Activated CD4-positive, alpha-beta memory T cell treated with anti-CD3 and anti-CD28 coated beads for 36 hours (primary cell): ENCODE measurements around the gene PPP1R7. TPM values are rescaled to one million over a fixed set of nuclear protein-coding genes. Genes with fewer than 3 reads are reported as not detected.

Experiments
- CTCF ChIA-PET: fragments of 350-600 bp; sonication (Branson Sonifier 250); formaldehyde crosslinking; loops from one replicate; lab custom pipeline; 2021; ENCODE audit warnings: antibody characterized with exemption, inconsistent platforms; lab: Charles Lee
- POLR2A ChIA-PET: fragments of 350-600 bp; sonication (Branson Sonifier 250); formaldehyde crosslinking; loops from one replicate; lab custom pipeline; 2021; ENCODE audit warnings: antibody characterized with exemption; lab: Charles Lee
- DNase-seq: peaks from one replicate; pipeline ENCODE4 v3.0.0-alpha.2; 2020
- H3K27ac Mint-ChIP-seq: one replicate; pipeline ENCODE4 v1.8.0; 2021; ENCODE audit warnings: mixed read lengths
- H3K27me3 Mint-ChIP-seq: one replicate; pipeline ENCODE4 v1.8.0; 2021; ENCODE audit warnings: mixed read lengths
- H3K36me3 Mint-ChIP-seq: one replicate; pipeline ENCODE4 v1.8.0; 2021; ENCODE audit warnings: mixed read lengths
- H3K4me1 Mint-ChIP-seq: one replicate; pipeline ENCODE4 v1.8.0; 2021; ENCODE audit warnings: low read depth, mixed read lengths
- H3K4me3 Mint-ChIP-seq: one replicate; pipeline ENCODE4 v1.8.0; 2021; ENCODE audit warnings: mild to moderate bottlenecking, mixed read lengths
- H3K9me3 Mint-ChIP-seq: one replicate; pipeline ENCODE4 v1.8.0; 2021; ENCODE audit warnings: mixed read lengths
- intact Hi-C: fragments of 100-400 bp; cut with micrococcal nuclease; formaldehyde crosslinking; loops from one replicate; pipeline ENCODE4 v1.15.1; 2023
- total RNA-seq, 2 experiments: library from RNA; stranded (reverse); gene quantifications; one replicate each; pipeline ENCODE4 v1.2.3, GENCODE V29; 2021

The PPP1R7 gene
- total RNA-seq, 2 experiments from 2014 or later, result 123 to 132 TPM

DNA sequence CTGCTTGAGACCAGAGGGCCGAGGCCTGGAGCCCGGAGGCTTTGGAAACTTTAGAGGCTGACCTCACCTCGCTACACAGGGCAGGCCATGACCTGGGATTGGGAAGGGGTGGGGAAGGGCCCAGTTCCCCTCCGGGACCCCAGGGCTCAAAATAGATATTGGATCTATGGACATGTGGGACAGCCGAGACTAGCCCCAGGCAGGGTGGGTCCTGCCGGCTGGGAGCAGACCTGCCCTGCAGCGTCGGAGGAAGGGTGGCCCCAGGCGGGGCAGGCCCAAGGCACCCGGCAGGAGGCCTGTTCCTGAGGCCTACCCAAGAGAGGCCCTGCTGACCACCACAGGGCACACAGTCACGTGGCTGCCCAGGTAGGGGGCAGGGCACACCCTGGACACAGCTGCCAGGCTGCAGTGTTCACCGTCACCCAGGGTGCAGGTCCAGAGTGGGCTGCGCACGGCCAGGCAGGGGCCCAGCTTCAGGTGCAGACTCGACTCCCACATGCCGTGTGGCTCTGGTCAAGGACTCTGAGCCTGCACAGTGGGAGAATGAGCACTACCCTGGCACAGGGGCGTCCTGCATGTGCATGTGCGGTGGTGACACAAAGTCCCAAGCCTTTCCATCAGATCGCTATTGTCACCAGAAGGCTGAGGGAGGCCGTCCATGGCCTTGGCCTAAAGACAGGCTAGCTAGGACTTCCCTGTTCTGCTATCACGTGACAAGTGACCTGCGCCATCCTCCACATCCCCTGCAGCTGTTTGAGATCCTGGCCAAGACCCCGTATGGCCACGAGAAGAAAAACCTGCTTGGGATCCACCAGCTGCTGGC, 51.4 kb downstream of the PPP1R7 start:
- no peak overlapping the region for H3K27ac Mint-ChIP-seq
- H3K9me3 Mint-ChIP-seq, result no peaks in the 10 kb centered on the region
- no peaks in the 10 kb centered on the region for H3K4me1 Mint-ChIP-seq
- no peak overlapping the region for H3K4me3 Mint-ChIP-seq
- intact Hi-C loops, result no loop called here
- no peaks in the 10 kb centered on the region for H3K36me3 Mint-ChIP-seq
- no peaks in the 10 kb centered on the region for H3K27me3 Mint-ChIP-seq
- CTCF ChIA-PET, result no interaction called here
- POLR2A ChIA-PET, result no interaction called here
- no peak for DNase-seq

- intact Hi-C loops, result no loop called here
- POLR2A ChIA-PET, result no interaction called here
- no peaks in the 10 kb centered on the region for H3K27me3 Mint-ChIP-seq
- no peaks in the 10 kb centered on the region for H3K9me3 Mint-ChIP-seq
- no peaks in the 10 kb centered on the region for H3K4me1 Mint-ChIP-seq
- no peak for DNase-seq
- H3K4me3 Mint-ChIP-seq, result no peak overlapping the region
- CTCF ChIA-PET, result no interaction called here
- H3K27ac Mint-ChIP-seq, result no peak overlapping the region
- no peaks in the 10 kb centered on the region for H3K36me3 Mint-ChIP-seq
Measured at GRCh38 chr2:241202268-241202585, 52.0 kb downstream of the PPP1R7 start.

DNA sequence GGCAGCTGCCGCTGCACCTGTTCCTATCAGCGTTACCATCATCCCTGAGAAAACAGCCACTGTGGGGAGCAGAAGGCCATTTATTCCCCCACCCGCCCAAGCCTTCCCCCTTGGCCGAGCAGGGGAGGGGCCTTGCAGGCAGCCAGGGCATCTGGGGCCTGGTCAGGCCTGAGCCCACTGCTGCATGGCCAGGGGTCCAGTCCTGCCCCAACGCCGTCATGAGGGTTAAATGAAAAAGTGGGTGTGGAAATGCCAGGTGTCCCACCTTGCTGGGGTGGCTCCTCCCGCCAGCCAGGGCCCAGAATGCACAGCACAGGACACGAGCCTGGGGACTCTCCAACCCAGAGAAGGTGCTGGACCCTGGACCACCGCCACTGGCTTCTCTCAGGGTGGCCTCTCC, 52.4 kb downstream of the PPP1R7 start:
- CTCF ChIA-PET, result no interaction called here
- DNase-seq, result no peak
- Mint-ChIP-seq H3K27ac (no peak overlapping the region), H3K4me3 (no peak overlapping the region), H3K9me3 (no peaks in the 10 kb centered on the region), H3K4me1 (no peaks in the 10 kb centered on the region), H3K27me3 (no peaks in the 10 kb centered on the region), H3K36me3 (no peaks in the 10 kb centered on the region)
- POLR2A ChIA-PET, result no interaction called here
- intact Hi-C loops, result no loop called here

- no peak for DNase-seq
- Mint-ChIP-seq H3K27me3 (no peaks in the 10 kb centered on the region), H3K36me3 (no peaks in the 10 kb centered on the region), H3K9me3 (no peaks in the 10 kb centered on the region), H3K27ac (no peak overlapping the region), H3K4me3 (no peak overlapping the region), H3K4me1 (no peaks in the 10 kb centered on the region)
- intact Hi-C loops, result no loop called here
- ChIA-PET CTCF (no interaction called here), POLR2A (no interaction called here)
Measured at GRCh38 chr2:241203218-241204009, 53.1 kb downstream of the PPP1R7 start.

GRCh38 chr2:241204010-241204384, 53.7 kb downstream of the PPP1R7 start:
- CTCF ChIA-PET, result no interaction called here

DNA sequence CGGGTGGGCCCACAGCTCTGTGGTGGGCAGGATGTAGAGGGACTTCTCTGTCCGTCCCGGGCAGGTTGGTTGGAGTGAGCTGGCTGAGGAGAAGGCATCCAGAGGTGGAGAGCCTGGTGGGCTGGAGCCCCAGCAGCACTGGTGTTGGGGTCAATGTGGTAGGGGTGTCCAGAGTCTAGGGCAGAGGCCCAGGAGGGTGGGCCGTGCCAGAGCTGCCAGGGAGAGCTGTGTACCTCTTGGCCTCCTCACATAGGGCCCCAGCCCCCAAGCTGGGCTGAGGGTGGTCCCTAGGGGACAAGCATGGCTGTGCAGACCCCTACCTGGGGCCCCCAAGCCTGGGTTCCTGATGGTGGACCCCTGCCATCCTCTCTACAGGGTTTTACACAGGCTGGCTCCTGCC, 54.2 kb downstream of the PPP1R7 start:
- POLR2A ChIA-PET, result no interaction called here
- Mint-ChIP-seq H3K36me3 (no peaks in the 10 kb centered on the region), H3K4me3 (no peak overlapping the region), H3K27ac (no peak overlapping the region), H3K27me3 (no peaks in the 10 kb centered on the region), H3K9me3 (no peaks in the 10 kb centered on the region), H3K4me1 (no peaks in the 10 kb centered on the region)
- no peak for DNase-seq
- CTCF ChIA-PET, result no interaction called here
- intact Hi-C loops, result no loop called here

More at GRCh38 chr2:241204010-241204384, 53.7 kb downstream of the PPP1R7 start:
- H3K27me3 Mint-ChIP-seq, result no peaks in the 10 kb centered on the region
- POLR2A ChIA-PET, result no interaction called here
- no peak overlapping the region for H3K4me3 Mint-ChIP-seq
- H3K27ac Mint-ChIP-seq, result no peak overlapping the region
- no peaks in the 10 kb centered on the region for H3K36me3 Mint-ChIP-seq
- intact Hi-C loops, result no loop called here
- no peaks in the 10 kb centered on the region for H3K9me3 Mint-ChIP-seq
- no peaks in the 10 kb centered on the region for H3K4me1 Mint-ChIP-seq
- no peak for DNase-seq

- no peaks in the 10 kb centered on the region for H3K9me3 Mint-ChIP-seq
- no peaks in the 10 kb centered on the region for H3K36me3 Mint-ChIP-seq
- CTCF ChIA-PET, result no interaction called here
- H3K27me3 Mint-ChIP-seq, result no peaks in the 10 kb centered on the region
- intact Hi-C loops, result no loop called here
- POLR2A ChIA-PET, result no interaction called here
- DNase-seq, result no peak
- H3K27ac Mint-ChIP-seq, result no peak overlapping the region
- no peaks in the 10 kb centered on the region for H3K4me1 Mint-ChIP-seq
- H3K4me3 Mint-ChIP-seq, result no peak overlapping the region
Measured at GRCh38 chr2:241205086-241205485, 54.8 kb downstream of the PPP1R7 start.

GRCh38 chr2:241207151-241207550, 56.9 kb downstream of the PPP1R7 start:
- Mint-ChIP-seq H3K9me3 (no peaks in the 10 kb centered on the region), H3K27ac (no peak overlapping the region), H3K27me3 (no peaks in the 10 kb centered on the region), H3K4me3 (no peak overlapping the region), H3K4me1 (no peaks in the 10 kb centered on the region), H3K36me3 (no peaks in the 10 kb centered on the region)
- DNase-seq, result no peak
- ChIA-PET CTCF (interaction anchor here (1.2 kb wide), 1 partner anchor 129 kb away, joined by 4 read pairs; no protein-coding TSS in a partner anchor), POLR2A (no interaction called here)
- intact Hi-C loops, result no loop called here

DNA sequence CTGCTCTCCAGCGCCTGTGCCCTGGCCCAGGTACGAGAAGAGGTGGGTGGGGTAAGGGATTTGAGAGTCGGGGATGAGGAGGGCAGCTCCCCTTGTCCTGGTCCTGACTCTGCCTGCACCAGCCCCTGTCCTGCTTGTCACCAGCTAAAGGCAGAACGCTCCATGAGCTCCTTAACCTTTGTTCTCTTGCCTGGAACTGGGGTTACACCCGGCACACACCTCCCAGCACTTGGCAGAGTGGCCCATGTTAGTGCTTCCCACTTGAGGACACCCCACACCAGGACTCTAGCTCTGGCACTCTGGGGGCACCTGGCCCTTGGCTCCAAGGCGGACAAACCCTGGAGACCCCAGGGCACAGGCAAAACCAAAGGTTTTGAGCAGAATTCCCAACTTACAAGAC, 57.4 kb downstream of the PPP1R7 start:
- Mint-ChIP-seq H3K9me3 (no peaks in the 10 kb centered on the region), H3K4me3 (no peak overlapping the region), H3K27me3 (no peaks in the 10 kb centered on the region), H3K27ac (no peak overlapping the region), H3K36me3 (no peaks in the 10 kb centered on the region), H3K4me1 (no peaks in the 10 kb centered on the region)
- no peak for DNase-seq
- ChIA-PET POLR2A (no interaction called here), CTCF (interaction anchor here (1.2 kb wide), 1 partner anchor 129 kb away, joined by 4 read pairs; no protein-coding TSS in a partner anchor)
- intact Hi-C loops, result no loop called here

- Mint-ChIP-seq H3K9me3 (no peaks in the 10 kb centered on the region), H3K27ac (no peak overlapping the region), H3K27me3 (no peaks in the 10 kb centered on the region), H3K4me3 (no peak overlapping the region), H3K4me1 (no peaks in the 10 kb centered on the region), H3K36me3 (no peaks in the 10 kb centered on the region)
- POLR2A ChIA-PET, result no interaction called here
- intact Hi-C loops, result no loop called here
- CTCF ChIA-PET, result interaction anchor here (1.2 kb wide), 1 partner anchor 129 kb away, joined by 4 read pairs; no protein-coding TSS in a partner anchor
- DNase-seq, result no peak
Measured at GRCh38 chr2:241208058-241208457, 57.8 kb downstream of the PPP1R7 start.

GRCh38 chr2:241209271-241209670, 59.0 kb downstream of the PPP1R7 start:
- Mint-ChIP-seq H3K4me3 (no peak overlapping the region), H3K27me3 (no peaks in the 10 kb centered on the region), H3K27ac (no peak overlapping the region), H3K36me3 (no peaks in the 10 kb centered on the region), H3K9me3 (no peaks in the 10 kb centered on the region), H3K4me1 (no peaks in the 10 kb centered on the region)
- CTCF ChIA-PET, result no interaction called here
- DNase-seq, result no peak
- POLR2A ChIA-PET, result no interaction called here
- intact Hi-C loops, result no loop called here

GRCh38 chr2:241211276-241211675, 61.0 kb downstream of the PPP1R7 start:
- POLR2A ChIA-PET, result no interaction called here
- CTCF ChIA-PET, result no interaction called here

More at GRCh38 chr2:241211276-241211675, 61.0 kb downstream of the PPP1R7 start:
- Mint-ChIP-seq H3K27me3 (no peaks in the 10 kb centered on the region), H3K36me3 (no peaks in the 10 kb centered on the region), H3K4me1 (no peaks in the 10 kb centered on the region), H3K9me3 (no peaks in the 10 kb centered on the region), H3K4me3 (no peak overlapping the region), H3K27ac (no peak overlapping the region)
- DNase-seq, result no peak
- intact Hi-C loops, result loop anchor here (10.0 kb wide), 1 partner anchor 376 kb away; no protein-coding TSS in a partner anchor
